GM19397 (cell line): ENCODE results near the gene GLCCI1.
"Not testable (repeated sequence)": the region's sequence is repeated elsewhere in the genome, so short reads cannot be mapped to it uniquely, and the experiment has no call there.

Source experiments
- ATAC-seq: cut with Tn5 transposase; IDR thresholded peaks from one replicate; pipeline ENCODE4 v1.9.1; 2021; ENCODE audit warnings: mild to moderate bottlenecking, moderate library complexity; ENCODE audit not compliant: unreplicated experiment

The GLCCI1 gene

DNA sequence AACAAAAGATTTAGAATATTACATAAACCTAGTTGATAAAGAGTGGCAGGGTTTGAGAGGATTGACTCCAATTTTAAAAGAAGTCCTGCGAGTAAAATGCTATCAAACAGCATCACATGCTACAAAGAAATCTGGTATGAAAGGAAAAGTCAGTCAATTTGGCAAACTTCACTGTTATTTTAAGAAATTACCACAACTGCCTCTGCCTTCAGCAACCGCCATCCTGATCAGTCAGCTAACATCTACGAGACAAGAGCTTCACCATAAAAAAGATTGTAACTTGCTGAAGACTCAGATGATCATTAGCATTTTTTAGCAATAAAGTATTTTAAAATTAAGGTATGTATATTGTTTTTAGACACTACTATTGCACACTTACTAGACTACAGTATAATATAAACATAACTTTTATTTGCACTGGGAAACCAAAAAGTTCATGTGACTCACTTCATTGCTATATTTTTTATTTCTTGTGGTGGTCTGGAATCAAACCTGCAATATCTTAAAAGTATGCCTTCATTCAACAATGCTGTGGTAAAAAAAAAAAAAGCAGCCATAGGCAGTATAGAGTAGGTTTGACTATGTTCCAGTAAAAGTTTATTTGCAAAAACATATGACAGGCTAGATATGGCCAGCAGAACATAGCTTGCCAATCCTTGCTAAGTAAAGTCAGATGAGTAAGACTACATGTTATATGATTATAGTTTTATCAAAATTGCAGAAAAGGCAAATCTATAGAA is 74.4 kb downstream of the GLCCI1 start:
- no peak for ATAC-seq

GRCh38 chr7:8044761-8045430 is 76.3 kb downstream of the GLCCI1 start:
- ATAC-seq = no peak

DNA sequence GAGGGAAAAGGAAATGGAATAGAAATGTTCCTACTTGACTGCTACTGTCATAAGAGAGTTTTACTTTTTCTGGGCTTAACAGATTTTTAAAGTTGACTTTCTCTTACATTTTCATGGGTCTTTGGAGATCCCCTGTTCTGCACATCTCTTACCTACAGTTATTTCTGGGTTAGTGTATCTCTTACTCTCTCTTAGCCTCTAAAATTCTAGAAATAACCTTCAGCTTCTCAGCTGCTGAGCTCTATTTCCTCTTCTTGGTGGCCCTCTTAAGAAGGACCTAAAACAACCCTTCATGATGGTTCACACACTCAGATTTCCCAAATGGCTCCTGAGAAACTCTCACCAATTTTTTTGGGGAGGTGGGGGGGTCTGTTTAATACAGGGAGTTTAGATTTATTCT is 79.5 kb downstream of the GLCCI1 start:
- ATAC-seq = not testable (repeated sequence)

- no peak for ATAC-seq
Observed at GRCh38 chr7:8051373-8051772, 82.8 kb downstream of the GLCCI1 start.

DNA sequence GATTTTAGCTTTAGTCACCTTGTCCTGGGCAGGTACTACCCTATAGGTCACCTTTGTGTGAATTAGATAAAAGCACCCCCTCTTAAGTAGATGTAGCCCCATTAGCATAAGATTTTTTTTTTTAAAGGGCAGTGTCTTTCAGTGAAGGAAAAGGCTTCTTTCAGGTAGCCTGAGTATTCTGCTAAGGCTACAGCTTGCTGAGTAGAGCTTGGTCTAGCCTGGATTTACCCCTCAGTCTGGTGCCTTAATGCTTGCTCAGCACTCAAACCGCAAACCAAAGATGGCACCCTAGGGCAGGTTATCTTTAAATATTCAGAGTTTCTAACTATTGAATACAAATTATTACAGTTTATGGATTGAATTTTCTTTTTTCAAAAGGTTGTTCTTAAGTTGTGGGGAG is 83.4 kb downstream of the GLCCI1 start:
- no peak for ATAC-seq

DNA sequence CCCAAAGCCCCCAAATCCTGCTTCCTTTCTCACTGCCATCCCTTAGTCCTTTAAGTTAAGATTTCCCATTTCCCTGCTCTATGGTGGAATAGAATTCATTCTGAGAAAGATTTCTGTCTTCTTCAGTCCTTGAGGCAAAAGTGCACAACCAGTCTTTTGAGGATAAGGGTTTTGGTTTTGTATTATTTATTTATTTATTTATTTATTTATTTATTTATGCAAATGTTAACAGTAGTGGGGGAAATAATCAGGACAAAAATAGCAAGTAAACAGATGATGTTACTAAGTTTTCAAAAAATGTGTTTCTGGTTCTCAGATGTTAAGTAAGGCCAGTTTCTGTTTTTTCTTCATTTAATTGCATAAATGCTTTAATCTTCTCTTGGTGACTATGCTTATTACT is 84.2 kb downstream of the GLCCI1 start:
- no peak for ATAC-seq

GRCh38 chr7:8056439-8056838 is 87.8 kb downstream of the GLCCI1 start:
- ATAC-seq = no peak

DNA sequence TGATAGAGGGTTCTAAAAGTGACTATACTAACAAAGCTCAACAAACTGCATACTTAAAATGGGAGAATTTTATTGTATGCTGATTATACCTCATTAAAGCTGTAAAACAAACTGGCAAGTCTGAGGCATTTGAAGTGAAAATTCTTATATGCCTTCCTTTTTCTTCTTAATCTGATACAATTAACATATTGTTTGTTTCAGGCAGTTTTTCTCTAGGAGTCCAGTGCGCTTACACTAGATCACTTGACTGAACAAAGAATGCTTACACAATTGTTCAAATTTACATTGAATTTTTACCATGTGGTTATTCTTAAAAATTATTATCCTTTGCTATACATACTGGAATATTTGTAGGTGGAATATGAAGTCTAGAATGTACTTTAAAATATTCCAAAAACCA is 89.0 kb downstream of the GLCCI1 start:
- no peak for ATAC-seq

GRCh38 chr7:8058322-8058721 is 89.7 kb downstream of the GLCCI1 start:
- ATAC-seq = no peak

- no peak for ATAC-seq
Observed at GRCh38 chr7:8058852-8059251, 90.3 kb downstream of the GLCCI1 start.

DNA sequence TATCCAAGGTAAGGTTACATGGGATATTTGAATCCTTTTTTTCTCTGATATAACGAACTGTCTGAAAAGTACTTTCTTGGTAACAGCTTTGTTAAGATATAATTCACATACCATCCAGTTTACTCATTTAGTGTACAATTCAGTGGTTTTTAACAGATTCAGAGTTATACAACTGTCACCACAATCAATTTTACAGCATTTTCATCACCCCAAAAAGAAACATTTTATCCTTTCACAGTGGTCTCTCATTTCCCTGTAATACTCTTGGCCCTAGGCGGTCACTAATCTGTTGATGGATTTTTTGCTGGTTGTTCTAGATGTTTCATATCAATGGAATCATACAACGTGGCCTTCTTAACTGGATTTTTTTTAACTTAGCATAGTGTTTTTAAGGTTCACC is 91.6 kb downstream of the GLCCI1 start:
- ATAC-seq = no peak

DNA sequence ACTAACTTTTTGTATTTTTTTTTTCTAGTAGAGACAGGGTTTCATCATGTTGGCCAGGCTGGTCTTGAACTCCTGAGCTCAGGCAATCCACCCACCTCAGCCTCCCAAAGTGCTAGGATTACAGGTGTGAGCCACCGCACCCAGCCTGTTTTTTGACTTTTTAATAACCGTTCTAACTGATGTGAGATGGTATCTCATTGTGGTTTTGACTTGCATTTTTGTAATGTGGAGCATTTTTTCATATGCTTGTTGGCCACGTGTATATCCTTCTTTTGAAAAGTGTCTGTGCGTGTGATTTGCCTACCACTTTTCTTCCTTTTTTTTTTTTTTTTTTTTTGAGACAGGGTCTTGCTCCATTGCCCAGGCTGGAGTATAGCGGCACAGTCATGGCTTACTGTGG is 94.7 kb downstream of the GLCCI1 start:
- ATAC-seq = not testable (repeated sequence)

DNA sequence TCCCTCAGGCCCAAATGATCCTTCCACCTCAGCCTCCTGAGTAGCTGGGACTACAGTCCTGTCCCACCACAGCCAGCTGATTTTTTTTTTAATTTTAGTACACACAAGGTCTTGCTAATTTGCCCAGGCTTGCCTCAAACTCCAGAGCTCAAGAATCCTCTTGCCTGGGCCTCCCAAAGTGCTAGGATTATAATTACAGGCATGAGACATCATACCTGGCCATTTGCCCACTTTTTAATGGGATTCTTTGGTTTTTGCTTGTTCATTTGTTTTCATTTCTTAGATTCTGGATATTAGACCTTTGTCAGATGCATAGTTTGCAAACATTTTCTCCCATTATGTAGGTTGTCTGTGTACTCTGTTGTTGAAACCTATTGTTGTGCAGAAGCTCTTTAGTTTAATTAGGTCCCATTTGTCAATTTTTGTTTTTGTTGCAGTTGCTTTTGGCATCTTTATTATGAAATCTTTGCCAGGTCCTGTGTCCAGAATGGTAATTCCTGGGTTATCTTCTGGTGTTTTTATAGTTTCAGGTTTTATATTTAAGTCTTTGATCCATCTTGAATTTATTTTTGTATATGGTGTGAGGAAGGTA is 95.2 kb downstream of the GLCCI1 start:
- no peak for ATAC-seq

- no peak for ATAC-seq
Observed at GRCh38 chr7:8064828-8065227, 96.2 kb downstream of the GLCCI1 start.

DNA sequence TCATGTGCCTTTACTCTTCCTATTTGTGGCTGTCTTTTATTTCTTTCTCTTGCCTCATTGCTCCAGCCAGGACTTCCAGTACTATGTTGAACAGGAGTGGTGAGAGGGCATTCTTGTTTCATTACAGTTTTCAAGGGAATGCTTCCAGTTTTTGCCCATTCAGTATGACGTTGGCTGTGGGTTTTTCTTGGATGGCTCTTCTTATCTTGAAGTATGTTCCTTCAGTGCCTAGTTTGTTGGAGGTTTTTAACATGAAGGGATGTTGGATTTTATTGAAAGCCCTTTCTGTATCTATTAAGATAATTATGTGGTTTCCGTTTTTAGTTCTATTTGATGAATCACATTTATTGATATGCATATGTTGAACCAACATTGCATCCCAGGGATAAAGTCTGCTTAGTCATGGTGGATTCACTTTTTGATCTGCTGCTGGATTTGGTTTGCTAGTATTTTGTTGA is 96.8 kb downstream of the GLCCI1 start:
- ATAC-seq = no peak

DNA sequence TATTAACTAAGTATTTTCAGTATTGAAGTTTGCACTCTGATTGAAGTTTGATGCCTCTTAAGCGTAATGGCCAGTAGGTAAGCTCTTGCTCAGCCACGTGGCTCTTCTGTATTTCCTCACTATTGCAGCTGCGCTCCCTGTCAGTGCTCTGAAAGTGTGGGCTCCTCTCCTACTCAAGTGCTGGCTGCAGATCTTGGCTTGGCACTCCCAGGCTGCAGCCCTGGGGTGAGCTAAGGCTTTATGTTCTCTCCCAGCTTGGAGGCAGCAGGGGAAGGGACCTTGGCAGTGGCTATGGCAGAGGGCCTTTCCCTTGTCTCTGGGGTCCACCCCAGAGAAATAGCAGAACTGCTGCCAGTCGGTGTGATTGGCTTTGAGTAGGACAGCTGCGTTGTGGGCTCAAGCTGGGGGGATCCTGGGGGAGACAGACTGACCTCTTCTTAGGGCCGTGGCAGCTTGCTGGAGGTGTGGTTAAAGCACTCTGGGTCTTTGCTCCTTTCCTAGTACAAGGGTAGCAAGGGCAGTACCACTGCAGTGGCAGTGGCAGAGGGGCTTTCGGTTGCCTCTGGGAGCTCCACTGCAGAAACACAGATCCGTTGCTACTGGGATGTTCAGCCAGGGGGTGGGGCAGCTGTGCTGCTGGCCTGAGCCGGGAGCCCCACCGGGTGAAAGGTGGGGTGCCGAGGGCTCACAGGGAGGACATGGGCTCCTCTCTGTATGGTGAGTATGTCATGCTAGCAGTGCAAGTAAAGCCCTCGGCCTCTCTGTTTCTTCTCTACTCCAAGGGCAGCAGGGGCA is 100.5 kb downstream of the GLCCI1 start:
- ATAC-seq = no peak

GRCh38 chr7:8070451-8071180 is 102.0 kb downstream of the GLCCI1 start:
- ATAC-seq = no peak

DNA sequence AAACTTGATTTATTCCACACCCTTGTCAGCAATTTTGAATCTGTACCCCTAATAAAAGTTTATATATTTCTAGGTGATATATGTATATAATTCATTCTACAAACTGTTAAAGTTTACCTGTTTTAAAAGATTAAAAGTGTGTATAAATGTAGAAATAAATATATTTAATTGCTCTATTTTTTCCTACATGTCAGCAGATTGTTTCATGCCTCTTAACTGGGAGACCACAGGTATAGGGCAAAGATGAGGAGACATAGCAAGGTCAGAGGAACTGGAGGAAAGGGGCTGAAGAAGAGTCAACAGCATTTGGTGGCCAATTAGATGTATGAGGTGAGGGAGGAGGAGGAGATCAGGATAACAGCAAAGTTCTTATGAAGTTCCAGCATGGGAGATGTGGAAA is 109.8 kb downstream of the GLCCI1 start:
- no peak for ATAC-seq

- no peak for ATAC-seq
Observed at GRCh38 chr7:8082762-8083161, 114.2 kb downstream of the GLCCI1 start.

GRCh38 chr7:8084836-8085235 is 116.2 kb downstream of the GLCCI1 start:
- ATAC-seq = no peak

- no peak for ATAC-seq
Observed at GRCh38 chr7:8085420-8085819, 116.8 kb downstream of the GLCCI1 start.
